Bone marrow (tissue), 2 donors: ENCODE measurements around the gene GBP7.
"Not testable (repeated sequence)": the region's sequence is repeated elsewhere in the genome, so short reads cannot be mapped to it uniquely, and the experiment has no call there.

Source experiments
- DNase-seq, 2 donors: peaks; one replicate each; lab custom pipeline; 2025; lab: John Stamatoyannopoulos, UW

GBP7 gene

GRCh38 chr1:89170170-89171066 is 5.4 kb downstream of the GBP7 start:
- DNase-seq: no peak

DNA sequence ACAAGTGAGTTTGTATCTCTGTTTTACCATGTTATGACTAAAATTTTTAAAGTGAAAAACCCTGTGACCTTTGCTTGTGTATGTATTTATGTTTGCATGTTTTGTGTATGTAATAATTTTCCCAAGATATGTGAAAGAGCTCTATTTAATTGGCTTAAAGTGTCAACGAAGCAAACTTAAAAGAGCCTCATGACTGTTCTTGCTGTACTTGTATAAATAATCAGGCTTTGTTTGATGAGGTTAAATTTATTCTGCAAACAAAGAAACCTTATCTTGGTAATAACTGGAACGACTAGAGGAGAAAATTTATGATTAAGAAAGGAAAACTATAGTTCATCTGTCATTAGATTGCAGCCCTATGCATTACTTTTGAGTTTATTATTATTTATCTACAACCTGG is 6.6 kb downstream of the GBP7 start:
- DNase-seq: no peak

GRCh38 chr1:89167590-89168230 is 8.1 kb downstream of the GBP7 start:
- no peak for DNase-seq

GRCh38 chr1:89166705-89167104 is 9.1 kb downstream of the GBP7 start:
- DNase-seq: no peak

DNA sequence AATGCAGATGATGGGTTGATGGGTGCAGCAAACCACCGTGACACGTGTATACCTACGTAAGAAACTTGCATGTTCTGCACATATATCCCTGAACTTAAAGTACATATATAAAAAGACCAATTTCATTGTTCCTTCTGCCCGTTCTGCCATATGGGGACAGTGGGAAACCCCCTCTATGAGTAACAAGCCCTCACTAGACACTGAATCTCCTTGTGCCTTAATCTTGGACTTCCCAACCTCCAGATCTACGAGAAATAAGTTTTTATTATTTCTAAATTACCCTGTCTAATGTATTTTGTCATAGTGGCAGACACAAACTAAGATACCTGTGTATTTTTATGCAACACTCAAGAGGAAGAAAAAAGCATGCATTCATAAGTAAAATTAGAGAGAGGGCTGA is 10.0 kb downstream of the GBP7 start:
- DNase-seq: no peak

DNA sequence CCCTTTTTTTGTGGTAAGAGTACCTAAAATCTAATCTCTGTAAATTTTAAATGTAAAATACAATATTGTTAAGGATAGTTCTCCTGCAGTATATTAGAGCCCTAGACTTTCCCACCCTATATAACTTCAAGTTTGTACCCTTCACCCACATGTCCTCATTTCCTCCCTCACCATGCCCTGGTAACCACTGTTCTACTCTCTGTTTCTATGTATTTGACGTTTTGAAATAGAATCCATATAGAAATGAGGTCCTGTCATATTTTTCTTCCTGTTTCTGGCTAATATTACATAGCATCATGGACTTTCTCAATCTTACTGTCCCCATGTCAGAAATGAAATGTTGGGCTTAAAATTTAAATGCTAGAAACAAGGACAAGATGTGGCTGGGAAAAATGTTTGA is 24.8 kb downstream of the GBP7 start:
- no peak for DNase-seq

DNA sequence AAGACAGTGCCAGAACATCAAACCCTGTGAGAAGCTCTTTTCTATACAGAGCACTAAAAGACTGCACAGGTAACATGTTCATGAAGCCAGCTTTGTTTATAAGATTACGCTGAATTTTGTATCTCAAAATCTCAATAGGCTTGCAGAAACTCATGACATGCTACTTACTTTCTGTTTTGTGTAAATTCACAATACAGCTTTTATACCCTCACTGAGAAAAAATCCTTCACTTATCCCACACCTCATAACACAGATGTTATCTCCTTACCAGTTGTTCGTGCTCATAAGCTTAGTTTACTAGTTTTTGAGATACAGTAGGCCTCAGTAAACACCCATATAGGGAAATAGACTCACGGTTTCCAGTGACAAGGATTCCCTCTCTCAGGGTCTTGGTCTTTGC is 25.8 kb downstream of the GBP7 start:
- no peak for DNase-seq

- DNase-seq: no peak
Observed at GRCh38 chr1:89149229-89149628, 26.6 kb downstream of the GBP7 start.

DNA sequence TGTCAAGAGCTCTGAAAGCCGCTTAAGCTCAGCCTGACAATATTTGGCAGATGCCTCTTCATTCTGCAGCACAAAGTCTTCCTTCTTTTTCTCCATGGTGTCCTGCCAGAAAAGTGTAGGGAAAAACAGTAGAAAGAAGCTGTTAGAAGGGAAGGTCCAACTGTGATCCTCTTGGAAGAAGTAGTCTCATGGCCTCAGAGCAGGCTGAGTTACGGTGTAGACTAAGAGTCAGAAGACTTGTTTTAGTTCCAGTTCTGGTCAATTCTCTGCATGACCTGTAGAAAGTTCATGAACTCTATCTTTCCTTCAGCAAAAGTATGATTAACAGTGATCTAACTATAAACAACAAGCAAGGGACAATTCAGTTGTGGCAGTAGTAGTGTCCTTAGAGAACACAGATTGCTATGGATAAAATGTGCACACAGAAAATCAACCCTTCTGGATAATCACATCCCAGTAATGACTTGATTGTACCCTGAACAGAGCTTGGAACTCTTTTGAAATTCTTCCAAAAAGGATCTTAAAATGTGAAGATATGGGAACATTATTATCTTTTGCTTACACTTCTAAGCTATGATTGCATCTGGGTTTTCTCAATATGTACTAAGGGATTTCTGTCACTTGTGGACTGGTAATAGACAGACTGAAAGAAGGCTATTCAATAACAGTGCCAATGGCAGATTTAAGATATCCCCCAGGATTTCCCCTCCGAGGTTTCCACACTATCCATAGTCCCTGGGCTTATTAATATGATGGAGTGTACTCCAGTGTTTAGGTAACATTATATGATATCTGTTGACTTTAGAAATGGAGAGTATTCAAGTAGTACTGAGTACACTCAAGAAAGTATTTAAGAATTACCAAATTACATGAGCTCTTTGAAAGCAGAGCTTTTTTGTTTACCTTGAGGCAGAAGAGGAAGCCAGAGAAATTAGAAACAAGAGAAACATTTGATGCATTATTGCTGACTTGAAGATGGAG is 27.8 kb downstream of the GBP7 start:
- no peak for DNase-seq

GRCh38 chr1:89146721-89147120 is 29.1 kb downstream of the GBP7 start:
- no peak for DNase-seq

GRCh38 chr1:89143484-89143883 is 32.3 kb downstream of the GBP7 start:
- DNase-seq: no peak

DNA sequence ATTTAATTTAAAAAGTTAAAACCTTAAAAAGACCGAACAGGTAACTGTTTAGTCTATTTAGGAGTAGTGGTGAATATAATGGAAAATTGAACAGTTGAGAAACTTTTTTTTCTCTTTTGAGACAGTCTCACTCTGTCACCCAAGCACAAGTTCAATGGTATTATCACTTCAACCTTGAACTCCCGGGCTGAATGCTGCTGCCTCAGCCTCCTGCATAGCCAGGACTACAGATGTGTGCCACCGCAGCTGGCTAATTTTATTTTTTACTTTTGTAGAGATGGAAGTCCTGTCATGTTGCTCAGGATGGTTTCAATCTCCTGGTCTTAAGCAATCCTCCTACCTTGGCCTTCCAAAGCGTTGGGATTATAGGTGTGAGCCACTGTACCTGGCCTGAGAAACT is 33.6 kb downstream of the GBP7 start:
- DNase-seq: no peak

- no peak for DNase-seq
Observed at GRCh38 chr1:89133747-89134146, 42.1 kb downstream of the GBP7 start.

- no peak for DNase-seq
Observed at GRCh38 chr1:89130716-89131115, 45.1 kb downstream of the GBP7 start.

DNA sequence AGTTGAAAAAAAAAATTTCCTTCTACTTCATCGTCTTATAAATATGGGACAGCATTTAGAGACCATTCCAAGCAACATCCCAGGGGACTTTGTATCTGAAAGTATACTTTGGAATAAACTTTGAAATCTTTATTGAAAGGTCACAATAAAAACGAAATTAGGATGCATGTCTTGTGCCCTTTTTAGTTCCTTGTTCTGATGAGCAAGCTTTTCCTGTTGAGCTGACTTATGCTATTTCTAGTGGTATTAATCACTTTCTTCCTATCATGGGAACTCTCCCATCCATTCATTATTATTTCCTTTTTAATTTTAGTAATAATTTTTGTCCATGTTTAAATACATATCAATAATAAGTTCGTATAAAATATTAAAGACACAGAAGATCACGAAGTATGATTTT is 45.9 kb downstream of the GBP7 start:
- DNase-seq: peak in 1 of 2 donors; percentile 58

GRCh38 chr1:89128003-89128458 is 47.8 kb downstream of the GBP7 start:
- not testable (repeated sequence) for DNase-seq

GRCh38 chr1:89126602-89127565 is 48.9 kb downstream of the GBP7 start:
- peak in 1 of 2 donors; percentile 15 for DNase-seq

GRCh38 chr1:89125913-89126580 is 49.8 kb downstream of the GBP7 start, which contains the start of gene GBP2:
Gene GBP2 (minus strand): TSS chr1:89126114. CDS start chr1:89121966, 4,148 bp downstream.
- peak; percentile 18 to 87 for DNase-seq

DNA sequence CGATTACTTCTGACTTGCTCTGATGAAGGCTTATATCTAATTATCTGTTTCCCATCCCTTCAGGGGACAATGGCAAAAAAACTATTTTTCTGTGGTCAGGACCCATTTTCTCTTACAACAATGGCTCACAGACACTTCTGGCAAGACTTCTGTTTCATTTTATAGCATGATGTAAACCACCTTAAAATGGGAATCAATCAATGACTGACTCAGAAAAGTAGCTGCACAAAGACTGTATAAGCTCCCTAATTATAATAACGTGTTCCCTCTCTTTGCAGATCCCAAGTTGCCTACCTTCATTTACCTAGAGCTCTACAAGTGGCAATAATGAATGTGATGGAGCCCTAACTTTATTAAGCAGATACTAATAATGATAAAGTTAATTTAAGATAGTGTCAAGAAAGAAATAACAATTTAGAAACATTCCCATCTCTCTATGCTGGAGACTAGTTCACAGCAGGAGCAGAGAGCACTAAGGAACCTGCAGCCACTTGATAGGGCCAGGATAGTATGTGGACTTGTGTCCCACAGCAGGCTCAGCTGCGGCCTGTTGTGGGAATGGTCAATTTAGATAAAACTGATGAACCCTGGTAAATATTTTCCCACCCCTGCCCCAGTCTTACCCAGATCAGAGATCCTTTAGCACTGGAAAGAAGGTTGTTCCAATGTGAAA is 50.4 kb downstream of the GBP7 start:
- no peak for DNase-seq

- DNase-seq: no peak
Observed at GRCh38 chr1:89121641-89122040, 54.2 kb downstream of the GBP7 start.
